H1 (cell line): ENCODE results near the gene PLG. TPM values are rescaled to one million over a fixed set of nuclear protein-coding genes. Genes with fewer than 3 reads are reported as not detected.

Experiments used
- CTCF ChIA-PET: fragments of 300-600 bp; sonication (Branson Sonifier 250); formaldehyde crosslinking; loops from one replicate; lab custom pipeline; 2021; ENCODE audit not compliant: partially characterized antibody; lab: Charles Lee
- POLR2A ChIA-PET: fragments of 300-600 bp; sonication (Branson Sonifier 250); formaldehyde crosslinking; loops from one replicate; lab custom pipeline; 2021; ENCODE audit warnings: inconsistent platforms; ENCODE audit not compliant: partially characterized antibody; lab: Charles Lee
- DNase-seq, 2 experiments: peaks; one replicate each; pipeline versions ENCODE4 v3.0.0 to v3.0.0-alpha.2; 2010 to 2022; ENCODE audit warnings: low spot score in 2 of 2, low read depth in 1 of 2, mixed read lengths in 1 of 2
- FAIRE-seq: peaks from 2 replicates; lab custom pipeline; 2011; peaks lifted over from hg19 to GRCh38; lab: Jason Lieb, UNC
- H2AFZ ChIP-seq: 2 replicates; pipeline ENCODE4 v1.8.1; 2012; ENCODE audit warnings: low read length, inconsistent platforms
- H2AK5ac ChIP-seq: 2 replicates; pipeline ENCODE4 v1.6.1; 2013; ENCODE audit warnings: low read depth, low read length
- H2BK120ac ChIP-seq: replicated peaks from 2 replicates; pipeline ENCODE3; 2013; ENCODE audit warnings: low read depth, low read length, inconsistent platforms
- H2BK12ac ChIP-seq: 2 replicates; pipeline ENCODE4 v1.6.1; 2013; ENCODE audit warnings: low read depth, low read length
- H2BK15ac ChIP-seq: 2 replicates; pipeline ENCODE4 v1.6.1; 2013; ENCODE audit warnings: low read length
- H2BK20ac ChIP-seq: 2 replicates; pipeline ENCODE4 v1.6.1; 2013; ENCODE audit warnings: low read length
- H2BK5ac ChIP-seq: 2 replicates; pipeline ENCODE4 v1.6.1; 2013; ENCODE audit warnings: low read depth, low read length
- H3K14ac ChIP-seq: 2 replicates; pipeline ENCODE4 v1.6.1; 2013; ENCODE audit warnings: inconsistent platforms; ENCODE audit not compliant: insufficient read length
- H3K18ac ChIP-seq: 2 replicates; pipeline ENCODE4 v1.6.1; 2013; ENCODE audit warnings: low read length; ENCODE audit errors: extremely low read depth
- H3K23ac ChIP-seq: 2 replicates; pipeline ENCODE4 v1.6.1; 2013; ENCODE audit warnings: inconsistent platforms; ENCODE audit not compliant: insufficient read length
- H3K23me2 ChIP-seq: 2 replicates; pipeline ENCODE4 v1.6.1; 2013; ENCODE audit warnings: low read depth, low read length
- H3K27ac ChIP-seq: 2 replicates; pipeline ENCODE4 v1.6.1; 2011; ENCODE audit warnings: low read depth, low read length, inconsistent platforms
- H3K27me3 ChIP-seq, 4 experiments: replicated peaks in 1 of 4; 1 replicate in 1 of 4; 2 replicates in 3 of 4; pipeline versions ENCODE4 v1.6.1 to v1.8.1; 2011 to 2013; ENCODE audit warnings: low read length in 3 of 4, mild to moderate bottlenecking in 3 of 4, inconsistent platforms in 2 of 4, mixed read lengths in 2 of 4, moderate library complexity in 1 of 4; ENCODE audit not compliant: control insufficient read depth in 3 of 4, insufficient read depth in 3 of 4; ENCODE audit errors: extremely low read depth in 1 of 4
- H3K36me3 ChIP-seq, 4 experiments: 2 replicates each; pipeline versions ENCODE4 v1.6.1 to v1.8.1; 2011 to 2013; ENCODE audit warnings: mild to moderate bottlenecking in 4 of 4, low read length in 3 of 4, moderate library complexity in 2 of 4, control low read depth in 1 of 4, inconsistent platforms in 1 of 4; ENCODE audit not compliant: insufficient read depth in 4 of 4, control insufficient read depth in 2 of 4
- H3K4ac ChIP-seq: replicated peaks from 2 replicates; pipeline ENCODE3; 2013; ENCODE audit warnings: low read length, low read depth, mixed read lengths, inconsistent platforms; ENCODE audit not compliant: insufficient read length
- H3K4me1 ChIP-seq, 4 experiments: replicated peaks in 1 of 4; 1 replicate in 1 of 4; 2 replicates in 3 of 4; pipeline versions ENCODE4 v1.6.1 to v1.8.1; 2011 to 2013; ENCODE audit warnings: low read length in 3 of 4, inconsistent platforms in 2 of 4, mixed read lengths in 1 of 4; ENCODE audit not compliant: insufficient read depth in 4 of 4, control insufficient read depth in 3 of 4
- H3K4me2 ChIP-seq, 2 experiments: 2 replicates each; pipeline versions ENCODE4 v1.6.1 to v1.8.1; 2011 to 2013; ENCODE audit warnings: low read depth in 2 of 2, low read length in 2 of 2, control low read depth in 1 of 2, inconsistent platforms in 1 of 2, mild to moderate bottlenecking in 1 of 2; ENCODE audit not compliant: insufficient read depth in 1 of 2
- H3K4me3 ChIP-seq, 4 experiments: fragments of 200-600, 300-600 bp in 1 of 4; sonication (generic), shearing (Covaris generic), sonication (Bioruptor Twin) in 1 of 4; 2 replicates each; pipeline versions ENCODE4 v1.5.1 to v1.8.1; 2011 to 2016; ENCODE audit warnings: low read length in 4 of 4, low read depth in 3 of 4, control low read depth in 2 of 4, inconsistent platforms in 2 of 4, mild to moderate bottlenecking in 2 of 4, mixed read lengths in 1 of 4, moderate library complexity in 1 of 4; ENCODE audit not compliant: insufficient read depth in 2 of 4; ENCODE audit errors: extremely low read depth in 1 of 4
- H3K56ac ChIP-seq: replicated peaks from 2 replicates; pipeline ENCODE3; 2013; ENCODE audit warnings: low read depth, mild to moderate bottlenecking, mixed read lengths, low read length, inconsistent platforms; ENCODE audit not compliant: insufficient read length
- H3K79me1 ChIP-seq: 2 replicates; pipeline ENCODE4 v1.6.1; 2013; ENCODE audit warnings: low read depth, low read length, control low read depth
- H3K79me2 ChIP-seq, 2 experiments: 2 replicates each; pipeline versions ENCODE4 v1.6.1 to v1.8.1; 2012 to 2013; ENCODE audit warnings: low read length in 2 of 2, mild to moderate bottlenecking in 2 of 2, inconsistent platforms in 1 of 2; ENCODE audit not compliant: insufficient read depth in 2 of 2, control insufficient read depth in 1 of 2
- H3K9ac ChIP-seq, 4 experiments: replicated peaks in 1 of 4; 1 replicate in 1 of 4; 2 replicates in 3 of 4; pipeline versions ENCODE4 v1.6.1 to v1.8.1; 2011 to 2013; ENCODE audit warnings: low read depth in 3 of 4, low read length in 3 of 4, control low read depth in 2 of 4, mild to moderate bottlenecking in 2 of 4, moderate library complexity in 2 of 4, inconsistent platforms in 1 of 4; ENCODE audit errors: extremely low read depth in 1 of 4
- H3K9me3 ChIP-seq, 2 experiments: 2 replicates each; pipeline versions ENCODE4 v1.6.1 to v1.8.1; 2012 to 2013; ENCODE audit warnings: mild to moderate bottlenecking in 2 of 2, moderate library complexity in 2 of 2, control low read depth in 1 of 2, inconsistent platforms in 1 of 2, low read depth in 1 of 2, low read length in 1 of 2, mixed read lengths in 1 of 2; ENCODE audit not compliant: insufficient read depth in 2 of 2
- H4K20me1 ChIP-seq, 2 experiments: replicated peaks in 1 of 2; 2 replicates each; pipeline versions ENCODE3 to v1.8.1; 2011 to 2013; ENCODE audit warnings: inconsistent platforms in 2 of 2, low read length in 2 of 2, mild to moderate bottlenecking in 1 of 2; ENCODE audit not compliant: insufficient read depth in 2 of 2, control insufficient read depth in 1 of 2
- H4K5ac ChIP-seq: 2 replicates; pipeline ENCODE4 v1.6.1; 2013; ENCODE audit warnings: low read length, low read depth, mixed read lengths, inconsistent platforms; ENCODE audit not compliant: insufficient read length
- H4K8ac ChIP-seq: 2 replicates; pipeline ENCODE4 v1.8.0; 2013; ENCODE audit warnings: mild to moderate bottlenecking, moderate library complexity, low read length, inconsistent platforms; ENCODE audit not compliant: insufficient read depth; ENCODE audit errors: extremely low read depth
- H4K91ac ChIP-seq: replicated peaks from 2 replicates; pipeline ENCODE3; 2013; ENCODE audit warnings: low read length, mixed read lengths, inconsistent platforms; ENCODE audit not compliant: insufficient read length
- KDM5A ChIP-seq: fragments of 200-600 bp; IDR thresholded peaks from 2 replicates; pipeline ENCODE4 v1.7.1; 2012; ENCODE audit warnings: mild to moderate bottlenecking, low read length, inconsistent platforms, mixed read lengths
- NANOG ChIP-seq: IDR thresholded peaks from 2 replicates; pipeline ENCODE4 v1.6.1; 2011; ENCODE audit warnings: low read length, low read depth, mild to moderate bottlenecking, inconsistent platforms; ENCODE audit not compliant: insufficient read depth, poor library complexity, severe bottlenecking
- PHF8 ChIP-seq: fragments of 200-600 bp; sonication (generic); conservative IDR thresholded peaks from 2 replicates; pipeline ENCODE4 v1.7.1; 2012; ENCODE audit warnings: low read depth, mild to moderate bottlenecking, inconsistent platforms, low read length, moderate library complexity
- USF2 ChIP-seq: IDR thresholded peaks from 2 replicates; pipeline ENCODE4 v1.6.1; 2011; ENCODE audit warnings: low read length, improper control_type of control experiment
- ZNF274 ChIP-seq: IDR thresholded peaks from 2 replicates; pipeline ENCODE4 v1.7.0; 2012; ENCODE audit warnings: low read length, borderline replicate concordance; ENCODE audit errors: extremely low read depth
- WGBS, 2 experiments: shearing (Covaris generic) in 1 of 2; methylation state at CpG; one replicate each; pipeline versions ENCODE4 v1.1.6 to v1.1.7; 2013 to 2015; ENCODE audit warnings: low lambda C conversion rate in 2 of 2, mixed read lengths in 2 of 2, inconsistent platforms in 1 of 2, low coverage in 1 of 2, missing lambda C conversion rate in 1 of 2; ENCODE audit not compliant: insufficient replicate concordance in 2 of 2, insufficient coverage in 1 of 2, insufficient read length in 1 of 2; ENCODE audit errors: extremely low coverage in 1 of 2, missing lambda C conversion rate in 1 of 2; 5-methylcytosine and 5-hydroxymethylcytosine counted together
- polyA plus RNA-seq, 7 experiments: library from polyadenylated mRNA; depleted of rRNA in 3 of 7; stranded (reverse) in 5 of 7; unstranded in 2 of 7; fragments of >200 nt in 5 of 7; fragments of 200-250 nt in 2 of 7; gene quantifications; 1 replicate in 5 of 7; 2 replicates in 1 of 7; 4 replicates in 1 of 7; pipeline versions ENCODE4 v1.2.1 to v1.2.3, GENCODE V29; 2011 to 2013; ENCODE audit warnings: missing spikeins in 2 of 7, mixed read lengths in 2 of 7
- total RNA-seq: library from RNA; stranded (reverse); fragmentation: NEBNext Ultra II Directional; extraction: Animal tissue kit (Norgen Biotek cat#: 25700); gene quantifications from 2 replicates; pipeline ENCODE4 v1.2.1, GENCODE V29; 2021

PLG gene
- total and polyA plus RNA-seq, 2 of the 8 experiments (the other 6 are each of a cell fraction or from before 2014, with no cell fraction given) = not detected

- no peak for FAIRE-seq
- H4K91ac ChIP-seq = no peak overlapping the region
- CTCF ChIA-PET = interaction anchor here (1.1 kb wide), 1 partner anchor 9 kb away, joined by 4 read pairs; no protein-coding TSS in a partner anchor
Observed at GRCh38 chr6:160774399-160774798, 72.4 kb downstream of the PLG start.

More at GRCh38 chr6:160774399-160774798, 72.4 kb downstream of the PLG start:
- no peaks in the 10 kb centered on the region for H3K9me3 ChIP-seq
- no peak overlapping the region for H3K9ac ChIP-seq
- no peak overlapping the region for H3K4me2 ChIP-seq
- no peak overlapping the region for H2BK5ac ChIP-seq
- H3K14ac ChIP-seq = no peak overlapping the region
- H3K36me3 ChIP-seq = no peaks in the 10 kb centered on the region
- no peaks in the 10 kb centered on the region for H3K79me2 ChIP-seq
- TF ChIP-seq ZNF274 = no peak
- no peak for TF ChIP-seq KDM5A
- no peak for TF ChIP-seq PHF8
- TF ChIP-seq NANOG = no peak
- TF ChIP-seq USF2 = no peak
- no peak for DNase-seq
- WGBS, 2 experiments = 90% methylated on average over 4 of the region's 4 CpGs; no CpG with 5 or more reads in 1 of the 2 experiments
- no peak overlapping the region for H2BK20ac ChIP-seq
- H2BK120ac ChIP-seq = no peak overlapping the region
- no peaks in the 10 kb centered on the region for H3K27me3 ChIP-seq
- H3K18ac ChIP-seq = no peak overlapping the region
- H3K4me1 ChIP-seq = no peaks in the 10 kb centered on the region
- no peak overlapping the region for H2AK5ac ChIP-seq
- H2AFZ ChIP-seq = no peak overlapping the region
- no peaks in the 10 kb centered on the region for H3K79me1 ChIP-seq
- H3K23ac ChIP-seq = no peak overlapping the region
- H3K56ac ChIP-seq = no peak overlapping the region
- H4K5ac ChIP-seq = no peak overlapping the region
- no peaks in the 10 kb centered on the region for H3K23me2 ChIP-seq
- H3K27ac ChIP-seq = no peak overlapping the region
- no peak overlapping the region for H2BK12ac ChIP-seq
- no peaks in the 10 kb centered on the region for H4K20me1 ChIP-seq
- H3K4me3 ChIP-seq = no peak overlapping the region
- no peak overlapping the region for H2BK15ac ChIP-seq
- H3K4ac ChIP-seq = no peak overlapping the region
- POLR2A ChIA-PET = no interaction called here
- no peak overlapping the region for H4K8ac ChIP-seq
